ENCODE measurements around the gene PTGR3. TPM values are rescaled to one million over a fixed set of nuclear protein-coding genes. Genes with fewer than 3 reads are reported as not detected.

Gene PTGR3
- total RNA-seq, 6 experiments from 2014 or later = 9.4 to 30.1 (median 19.8) TPM

DNA sequence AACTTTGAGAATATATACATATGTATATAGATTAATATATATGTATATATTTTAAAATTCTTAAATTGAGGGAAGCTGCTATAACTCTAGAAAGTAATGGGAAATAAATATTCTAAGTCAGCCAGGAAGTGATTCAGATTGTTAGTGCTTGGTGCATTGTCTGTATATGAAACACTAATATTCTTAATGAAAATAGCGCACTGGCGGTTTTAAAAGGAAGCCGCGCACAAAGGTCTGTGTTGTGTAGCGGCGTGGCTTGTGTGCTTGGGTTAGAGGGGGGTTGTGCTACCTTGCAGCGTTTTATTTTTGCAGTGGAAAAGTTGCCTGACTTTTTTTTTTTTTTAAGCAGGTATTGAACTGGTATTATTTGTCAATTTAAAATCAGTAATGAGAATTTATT, 13.0 kb upstream of the PTGR3 start:
- intact Hi-C loops (cut with DNase I) = no loop called here
- DNase-seq = no peak
- H3K36me3 ChIP-seq = no peaks in the 10 kb centered on the region
- no peak for TF ChIP-seq POLR2A (IDR thresholded peaks at IDR 0.05)
- TF ChIP-seq, protein P1, sequence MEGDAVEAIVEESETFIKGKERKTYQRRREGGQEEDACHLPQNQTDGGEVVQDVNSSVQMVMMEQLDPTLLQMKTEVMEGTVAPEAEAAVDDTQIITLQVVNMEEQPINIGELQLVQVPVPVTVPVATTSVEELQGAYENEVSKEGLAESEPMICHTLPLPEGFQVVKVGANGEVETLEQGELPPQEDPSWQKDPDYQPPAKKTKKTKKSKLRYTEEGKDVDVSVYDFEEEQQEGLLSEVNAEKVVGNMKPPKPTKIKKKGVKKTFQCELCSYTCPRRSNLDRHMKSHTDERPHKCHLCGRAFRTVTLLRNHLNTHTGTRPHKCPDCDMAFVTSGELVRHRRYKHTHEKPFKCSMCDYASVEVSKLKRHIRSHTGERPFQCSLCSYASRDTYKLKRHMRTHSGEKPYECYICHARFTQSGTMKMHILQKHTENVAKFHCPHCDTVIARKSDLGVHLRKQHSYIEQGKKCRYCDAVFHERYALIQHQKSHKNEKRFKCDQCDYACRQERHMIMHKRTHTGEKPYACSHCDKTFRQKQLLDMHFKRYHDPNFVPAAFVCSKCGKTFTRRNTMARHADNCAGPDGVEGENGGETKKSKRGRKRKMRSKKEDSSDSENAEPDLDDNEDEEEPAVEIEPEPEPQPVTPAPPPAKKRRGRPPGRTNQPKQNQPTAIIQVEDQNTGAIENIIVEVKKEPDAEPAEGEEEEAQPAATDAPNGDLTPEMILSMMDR (IDR thresholded peaks at IDR 0.05) = no peak
- H3K27me3 ChIP-seq = no peaks in the 10 kb centered on the region
- peaks cover 0 to 53% (median 24%) of the 10 kb centered on the region in 4 donors for H3K4me1 ChIP-seq
- H3K4me3 ChIP-seq = no peak overlapping the region
- ATAC-seq = no peak
- H3K27ac ChIP-seq = no peak overlapping the region
- H3K9me3 ChIP-seq = no peaks in the 10 kb centered on the region
- WGBS (ENCODE audit: insufficient coverage, low coverage, low lambda C conversion rate, missing lambda C conversion rate) = 63% methylated on average over 7 of the region's 7 CpGs

DNA sequence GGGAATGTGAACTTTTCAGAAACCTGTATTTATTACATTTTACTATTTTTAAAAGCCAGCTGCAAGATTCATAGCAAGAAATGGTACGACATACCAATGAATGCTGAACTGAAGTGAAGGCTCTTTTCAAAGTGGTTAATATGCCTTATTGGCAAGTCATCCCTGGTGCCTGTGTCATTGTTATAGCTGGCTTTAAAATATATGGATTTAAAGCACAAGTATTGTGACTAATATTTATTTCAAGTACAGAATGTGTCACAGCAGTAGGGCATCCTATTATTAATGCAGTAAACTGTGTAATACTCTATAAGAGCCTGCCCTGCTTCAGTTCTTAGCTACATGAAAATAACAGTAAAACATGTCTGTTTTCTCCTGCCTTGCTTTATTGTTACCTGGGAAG, 12.5 kb upstream of the PTGR3 start:
- TF ChIP-seq, protein P1 (IDR thresholded peaks at IDR 0.05) = no peak
- TF ChIP-seq POLR2A (IDR thresholded peaks at IDR 0.05) = no peak
- Histone ChIP-seq H3K27ac (peak overlapping the region in 1 of 3 donors; percentile 32), H3K36me3 (no peaks in the 10 kb centered on the region), H3K27me3 (no peaks in the 10 kb centered on the region), H3K4me1 (peaks cover 0 to 54% (median 24%) of the 10 kb centered on the region in 4 donors), H3K4me3 (no peak overlapping the region), H3K9me3 (no peaks in the 10 kb centered on the region)
- WGBS (ENCODE audit: insufficient coverage, low coverage, low lambda C conversion rate, missing lambda C conversion rate) = 73% methylated on average over 1 of the region's 1 CpG
- no peak for DNase-seq
- intact Hi-C loops (cut with DNase I) = no loop called here
- no peak for ATAC-seq

DNA sequence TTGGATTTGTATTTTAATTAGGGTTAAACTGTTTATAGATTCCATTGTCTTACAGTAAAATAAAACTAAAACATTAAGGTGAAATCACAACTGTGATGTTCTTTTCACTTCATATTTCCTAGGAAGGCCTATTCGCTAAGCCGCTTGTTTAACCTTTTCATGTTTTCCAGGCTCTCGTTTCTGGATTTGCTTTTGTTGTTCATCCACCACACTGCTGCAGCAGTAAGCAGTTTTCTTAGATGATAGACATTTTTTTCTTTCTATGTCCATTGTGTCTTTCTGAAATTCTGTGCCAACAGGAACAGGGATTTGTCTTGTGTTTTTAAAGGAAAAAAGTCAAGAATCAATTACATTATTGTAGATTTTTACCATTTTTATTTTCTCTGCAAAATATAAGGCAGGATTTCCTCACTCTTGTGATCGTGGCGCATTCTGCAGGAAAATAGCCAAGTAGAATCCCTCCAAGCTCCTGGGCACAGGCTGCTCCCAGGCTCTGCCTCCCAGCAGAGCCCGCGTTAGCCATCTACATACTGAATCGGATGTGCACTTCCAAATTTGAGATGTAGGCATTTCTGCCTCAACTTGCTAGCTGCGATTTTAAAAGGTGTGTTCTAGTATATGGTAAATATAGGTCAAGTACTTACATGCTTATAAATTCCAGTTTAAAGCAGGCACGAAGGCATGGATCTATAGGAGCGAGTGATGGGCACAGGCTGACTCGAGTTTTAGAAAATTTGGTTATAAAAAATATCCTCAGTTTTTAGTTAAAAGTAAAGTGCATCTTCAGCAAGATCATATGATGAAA, 11.8 kb upstream of the PTGR3 start:
- Histone ChIP-seq H3K4me3 (no peak overlapping the region), H3K36me3 (no peaks in the 10 kb centered on the region), H3K27me3 (no peaks in the 10 kb centered on the region), H3K9me3 (no peaks in the 10 kb centered on the region), H3K4me1 (peaks cover 0 to 55% (median 24%) of the 10 kb centered on the region in 4 donors), H3K27ac (peak overlapping the region; percentile 4 to 37 (median 32))
- TF ChIP-seq, protein P1 (IDR thresholded peaks at IDR 0.05) = no peak
- no peak for TF ChIP-seq POLR2A (IDR thresholded peaks at IDR 0.05)
- intact Hi-C loops (cut with DNase I) = no loop called here
- DNase-seq (no peak), ATAC-seq (no peak)
- WGBS (ENCODE audit: insufficient coverage, low coverage, low lambda C conversion rate, missing lambda C conversion rate) = 61% methylated on average over 12 of the region's 12 CpGs

DNA sequence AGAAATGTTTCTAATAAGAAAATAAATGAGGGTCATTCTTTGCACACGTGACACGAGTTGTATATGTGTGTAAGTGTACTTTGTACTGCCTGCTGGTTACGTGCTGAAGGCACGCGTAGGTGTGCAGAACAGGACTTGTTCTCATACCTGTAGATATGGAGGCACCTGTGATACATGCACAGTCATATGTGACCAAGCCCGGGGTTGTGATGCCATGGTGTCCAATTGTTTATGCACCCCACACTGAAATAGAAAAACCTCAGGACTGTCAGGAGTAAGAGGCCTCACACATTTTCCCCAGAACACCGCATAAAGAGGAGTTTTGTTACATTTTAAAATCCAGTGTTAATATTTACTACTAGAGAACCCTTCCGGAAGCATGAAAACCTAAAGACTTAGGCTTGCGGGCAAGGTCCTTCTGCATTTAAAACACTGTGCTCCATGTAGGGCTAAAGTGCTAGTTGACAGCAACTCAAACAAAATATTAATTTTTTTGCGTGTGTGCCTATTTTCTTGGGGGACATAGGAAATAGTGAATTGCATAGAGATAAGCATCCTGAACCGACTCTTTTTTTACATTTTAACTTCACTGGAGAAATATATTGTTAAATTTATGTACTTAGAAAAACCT, 10.9 kb upstream of the PTGR3 start:
- peak; percentile 48 to 71 (median 58) for ATAC-seq
- WGBS (ENCODE audit: insufficient coverage, low coverage, low lambda C conversion rate, missing lambda C conversion rate) = 40% methylated on average over 11 of the region's 11 CpGs
- Histone ChIP-seq H3K27ac (peak overlapping the region; percentile 4 to 37 (median 32)), H3K36me3 (no peaks in the 10 kb centered on the region), H3K9me3 (no peaks in the 10 kb centered on the region), H3K27me3 (no peaks in the 10 kb centered on the region), H3K4me3 (no peak overlapping the region), H3K4me1 (peaks cover 0 to 59% (median 25%) of the 10 kb centered on the region in 4 donors)
- intact Hi-C loops (cut with DNase I) = no loop called here
- no peak for TF ChIP-seq POLR2A (IDR thresholded peaks at IDR 0.05)
- TF ChIP-seq, protein P1 (IDR thresholded peaks at IDR 0.05) = no peak
- no peak for DNase-seq
